ENCODE data around the gene BIN1. TPM values are rescaled to one million over a fixed set of nuclear protein-coding genes. Genes with fewer than 3 reads are reported as not detected.

The BIN1 gene
- polyA plus RNA-seq, 1 of the 3 experiments (the other 2 are of a cell fraction), result 40.3 TPM

- no peak overlapping the region for H3K4me3 ChIP-seq (ENCODE audit: low read depth in 2 of 2, low read length in 1 of 2)
- H3K27ac ChIP-seq (ENCODE audit: low read depth in 2 of 2, low read length in 1 of 2), result no peak overlapping the region
- H3K9ac ChIP-seq, result no peak overlapping the region
- CTCF ChIA-PET, result interaction anchor here (1.2 kb wide), 1 partner anchor 55 kb away, joined by 4 read pairs; no protein-coding TSS in a partner anchor
- no peak for DNase-seq
- POLR2A ChIA-PET, result no interaction called here
- 68% methylated on average over 10 of the region's 10 CpGs for WGBS (ENCODE audit: low lambda C conversion rate)
- H3K4me2 ChIP-seq, result no peak overlapping the region
- no peaks in the 10 kb centered on the region for H3K36me3 ChIP-seq (replicated peaks in 1 of 2; ENCODE audit: control insufficient read depth in 1 of 2, insufficient read depth in 2 of 2, low read length in 1 of 2)
- H3K9me3 ChIP-seq, result no peaks in the 10 kb centered on the region
- TF ChIP-seq RXRA (IDR thresholded peaks at IDR 0.05; ENCODE audit: borderline replicate concordance, low read depth) (no peak), GATA2 (CRISPR knock-in tag; IDR thresholded peaks at IDR 0.05) (no peak), MEF2A (IDR thresholded peaks at IDR 0.05; ENCODE audit: borderline replicate concordance, low read depth) (no peak), POLR2AphosphoS5 (IDR thresholded peaks at IDR 0.05; ENCODE audit: low read depth, low read length) (no peak)
- no peaks in the 10 kb centered on the region for H3K27me3 ChIP-seq (ENCODE audit: insufficient read depth)
- no peaks in the 10 kb centered on the region for H3F3A ChIP-seq (replicated peaks; ENCODE audit: insufficient read depth)
- no peak overlapping the region for H2AFZ ChIP-seq (ENCODE audit: low read depth)
- H3K9me2 ChIP-seq, result no peaks in the 10 kb centered on the region
- H3K4me1 ChIP-seq (ENCODE audit: control insufficient read depth in 1 of 2, insufficient read depth in 2 of 2, low read depth in 1 of 2, low read length in 1 of 2), result no peaks in the 10 kb centered on the region
- H4K20me1 ChIP-seq (ENCODE audit: insufficient read depth), result no peaks in the 10 kb centered on the region
- H3K79me2 ChIP-seq (ENCODE audit: insufficient read depth), result no peaks in the 10 kb centered on the region
These were observed 15.5 kb upstream of the BIN1 start for GRCh38 chr2:127122361-127123027.

- H3K4me3 ChIP-seq (ENCODE audit: low read depth in 2 of 2, low read length in 1 of 2), result no peak overlapping the region
- H3K4me1 ChIP-seq (ENCODE audit: control insufficient read depth in 1 of 2, insufficient read depth in 2 of 2, low read depth in 1 of 2, low read length in 1 of 2), result no peaks in the 10 kb centered on the region
- H3K27me3 ChIP-seq (ENCODE audit: insufficient read depth), result no peaks in the 10 kb centered on the region
- no peak for DNase-seq
- no peaks in the 10 kb centered on the region for H3K79me2 ChIP-seq (ENCODE audit: insufficient read depth)
- no peaks in the 10 kb centered on the region for H3F3A ChIP-seq (replicated peaks; ENCODE audit: insufficient read depth)
- H3K36me3 ChIP-seq (replicated peaks in 1 of 2; ENCODE audit: control insufficient read depth in 1 of 2, insufficient read depth in 2 of 2, low read length in 1 of 2), result no peaks in the 10 kb centered on the region
- H3K4me2 ChIP-seq, result no peak overlapping the region
- no peaks in the 10 kb centered on the region for H3K9me2 ChIP-seq
- ChIA-PET CTCF (interaction anchor here (1.2 to 1.7 kb wide), 2 partner anchors 54 to 65 kb away, joined by 3 to 4 read pairs; no protein-coding TSS in a partner anchor), POLR2A (no interaction called here)
- H2AFZ ChIP-seq (ENCODE audit: low read depth), result no peak overlapping the region
- H3K9me3 ChIP-seq, result no peaks in the 10 kb centered on the region
- no peak for TF ChIP-seq TEAD4 (IDR thresholded peaks at IDR 0.05; ENCODE audit: borderline replicate concordance, insufficient read depth)
- no peak for TF ChIP-seq POLR2AphosphoS5 (IDR thresholded peaks at IDR 0.05; ENCODE audit: low read depth, low read length)
- no peak for TF ChIP-seq USF2 (IDR thresholded peaks at IDR 0.05; ENCODE audit: borderline replicate concordance, low read depth, low read length)
- no peak for TF ChIP-seq CTCF (IDR thresholded peaks at IDR 0.05)
- no peak for TF ChIP-seq ELF1 (IDR thresholded peaks at IDR 0.05)
- TF ChIP-seq ZBTB33 (IDR thresholded peaks at IDR 0.05; ENCODE audit: borderline replicate concordance, low read depth), result no peak
- no peak for TF ChIP-seq CHD2 (IDR thresholded peaks at IDR 0.05; ENCODE audit: low read length, partially characterized antibody)
- no peak for TF ChIP-seq NFIC (IDR thresholded peaks at IDR 0.05; ENCODE audit: borderline replicate concordance)
- no peak for TF ChIP-seq RAD21 (IDR thresholded peaks at IDR 0.05; ENCODE audit: low read length)
- TF ChIP-seq YY1 (IDR thresholded peaks at IDR 0.05; ENCODE audit: low read depth), result no peak
- TF ChIP-seq RFX5 (IDR thresholded peaks at IDR 0.05; ENCODE audit: low read length), result no peak
- TF ChIP-seq FOXM1 (IDR thresholded peaks at IDR 0.05; ENCODE audit: low read depth), result no peak
- no peak for TF ChIP-seq RXRA (IDR thresholded peaks at IDR 0.05; ENCODE audit: borderline replicate concordance, low read depth)
- TF ChIP-seq EZH2phosphoT487 (IDR thresholded peaks at IDR 0.05; ENCODE audit: borderline replicate concordance, low read depth), result no peak
- WGBS (ENCODE audit: low lambda C conversion rate), result 69% methylated on average over 7 of the region's 7 CpGs
- H4K20me1 ChIP-seq (ENCODE audit: insufficient read depth), result no peaks in the 10 kb centered on the region
- H3K9ac ChIP-seq, result no peak overlapping the region
- no peak overlapping the region for H3K27ac ChIP-seq (ENCODE audit: low read depth in 2 of 2, low read length in 1 of 2)
These were observed 14.8 kb upstream of the BIN1 start for GRCh38 chr2:127121776-127122176.
